GM23338 (cell line): Measurements from ENCODE around the gene GRID2.

Experiments used
- CREB1 ChIP-seq: fragments of 250-450 bp; sonication (Bioruptor Pico); IDR thresholded peaks from 2 replicates; pipeline ENCODE4 v1.5.0; 2020; ENCODE audit warnings: low read depth, mild to moderate bottlenecking, moderate library complexity
- CTCF ChIP-seq, 2 experiments: fragments of 200-600 bp in 1 of 2; sonication (generic) in 1 of 2; conservative IDR thresholded peaks; 2 replicates each; pipeline versions ENCODE4 v1.5.1 to v1.6.1; 2016 to 2017; ENCODE audit warnings: antibody characterized with exemption in 2 of 2, low read depth in 2 of 2, mild to moderate bottlenecking in 2 of 2, moderate library complexity in 1 of 2
- ETS1 ChIP-seq: IDR thresholded peaks from 2 replicates; pipeline ENCODE4 v1.6.1; 2016; ENCODE audit warnings: antibody characterized with exemption
- EZH2 ChIP-seq: fragments of 200-600 bp; sonication (generic); IDR thresholded peaks from one replicate; pipeline ENCODE4 v1.8.0; 2017; ENCODE audit warnings: antibody characterized with exemption, mild to moderate bottlenecking, low read depth; ENCODE audit not compliant: unreplicated experiment
- EZH2phosphoT487 ChIP-seq: fragments of 200-600 bp; sonication (generic); IDR thresholded peaks from one replicate; pipeline ENCODE4 v1.8.1; 2018; ENCODE audit warnings: antibody characterized with exemption; ENCODE audit not compliant: unreplicated experiment
- JUNB ChIP-seq: IDR thresholded peaks from one replicate; pipeline ENCODE4 v1.6.1; 2016; ENCODE audit warnings: antibody characterized with exemption; ENCODE audit not compliant: unreplicated experiment
- NANOG ChIP-seq: IDR thresholded peaks from 2 replicates; pipeline ENCODE4 v1.6.1; 2016; ENCODE audit warnings: antibody characterized with exemption, borderline replicate concordance
- POLR2AphosphoS5 ChIP-seq: IDR thresholded peaks from 2 replicates; pipeline ENCODE4 v1.6.1; 2016; ENCODE audit warnings: antibody characterized with exemption, low read depth
- REST ChIP-seq: IDR thresholded peaks from one replicate; pipeline ENCODE4 v1.6.1; 2018; ENCODE audit warnings: antibody characterized with exemption; ENCODE audit not compliant: unreplicated experiment
- STAT1 ChIP-seq: IDR thresholded peaks from one replicate; pipeline ENCODE4 v1.6.1; 2016; ENCODE audit warnings: antibody characterized with exemption; ENCODE audit not compliant: unreplicated experiment
- ZNF114 ChIP-seq: fragments of 250-450 bp; sonication (Bioruptor Pico); IDR thresholded peaks from 2 replicates; pipeline ENCODE4 v1.5.0; 2020; ENCODE audit warnings: mild to moderate bottlenecking, moderate library complexity
- ZNF331 ChIP-seq: fragments of 250-450 bp; sonication (Bioruptor Pico); IDR thresholded peaks from 2 replicates; pipeline ENCODE4 v1.5.0; 2020; ENCODE audit warnings: low read depth, mild to moderate bottlenecking, moderate library complexity
- ZNF462 ChIP-seq: fragments of 250-450 bp; sonication (Bioruptor Pico); IDR thresholded peaks from 2 replicates; pipeline ENCODE4 v1.5.0; 2020; ENCODE audit warnings: mild to moderate bottlenecking, moderate library complexity

- no peak for TF ChIP-seq CTCF (conservative IDR thresholded peaks at IDR 0.05; ENCODE audit: low read depth in 2 of 2)
- no peak for TF ChIP-seq POLR2AphosphoS5
- TF ChIP-seq JUNB = no peak
- no peak for TF ChIP-seq REST
- TF ChIP-seq EZH2 = no peak
- no peak for TF ChIP-seq NANOG
- TF ChIP-seq CREB1 = no peak
- no peak for TF ChIP-seq ZNF331 (CRISPR knock-in tag)
- no peak for TF ChIP-seq EZH2phosphoT487
- TF ChIP-seq ETS1 = no peak
- TF ChIP-seq ZNF114 = no peak
- TF ChIP-seq STAT1 = no peak
- no peak for TF ChIP-seq ZNF462 (CRISPR knock-in tag)
Measured at GRCh38 chr4:92304121-92304520, 355 bp downstream of the GRID2 start.
